ENCODE results near the gene AKAP11. TPM values are rescaled to one million over a fixed set of nuclear protein-coding genes. Genes with fewer than 3 reads are reported as not detected.

The AKAP11 gene
- total and polyA plus RNA-seq, 2 of the 8 experiments (the other 6 are each of a cell fraction or from before 2014, with no cell fraction given), result 4.5 to 21.9 TPM

DNA sequence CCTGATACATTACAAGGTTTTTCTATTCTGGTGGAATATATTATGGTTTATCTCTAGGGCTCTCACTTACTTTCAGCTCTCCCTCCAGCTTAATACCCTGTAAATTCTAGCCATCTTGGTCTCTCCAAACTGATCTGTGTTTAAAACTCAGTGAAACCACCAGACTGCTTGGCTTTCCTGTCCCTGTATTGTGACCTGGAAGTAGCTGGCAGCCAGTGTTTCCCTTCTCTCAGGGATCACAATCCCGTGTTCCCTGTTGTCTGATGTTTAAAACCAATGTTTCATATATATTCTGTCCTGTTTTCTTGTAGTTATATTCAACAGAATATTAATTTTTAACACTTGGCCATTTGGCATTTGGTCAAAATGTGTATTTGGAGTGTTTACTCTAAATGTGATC, 8.0 kb downstream of the AKAP11 start:
- no peak overlapping the region for H3K18ac ChIP-seq (ENCODE audit: extremely low read depth, low read length)
- peaks cover 6% of the 10 kb centered on the region; the same call in 1 of the 2 replicates for H3K79me1 ChIP-seq (ENCODE audit: low read depth, low read length)
- peaks cover 0 to 18% (median 10%) of the 10 kb centered on the region in 4 experiments; a peak in 4 of 7 replicates for H3K4me1 ChIP-seq (replicated peaks in 1 of 4; ENCODE audit: control insufficient read depth in 3 of 4, insufficient read depth in 4 of 4, low read length in 3 of 4)
- no peaks in the 10 kb centered on the region for H3K23me2 ChIP-seq (ENCODE audit: low read depth, low read length)
- H3K9ac ChIP-seq (replicated peaks in 1 of 4; ENCODE audit: extremely low read depth in 1 of 4, low read depth in 3 of 4, low read length in 3 of 4), result no peak overlapping the region
- H3K79me2 ChIP-seq (ENCODE audit: control insufficient read depth in 1 of 2, insufficient read depth in 2 of 2, low read length in 2 of 2), result peaks cover 2 to 96% of the 10 kb centered on the region in 2 experiments; a peak in 3 of 4 replicates
- no peak overlapping the region for H2BK20ac ChIP-seq (ENCODE audit: low read length)
- ChIA-PET POLR2A (ENCODE audit: partially characterized antibody) (interaction anchor here (1.3 kb wide), 1 partner anchor 8 kb away, joined by 8 read pairs; the partner anchor contains the start of gene AKAP11), CTCF (ENCODE audit: partially characterized antibody) (no interaction called here)
- WGBS, 2 experiments (ENCODE audit: extremely low coverage in 1 of 2, insufficient coverage in 1 of 2, insufficient read length in 1 of 2, insufficient replicate concordance in 2 of 2, low coverage in 1 of 2, low lambda C conversion rate in 2 of 2, missing lambda C conversion rate in 1 of 2), result 90% methylated on average over 1 of the region's 1 CpG; no CpG with 5 or more reads in 1 of the 2 experiments
- no peak overlapping the region for H2AK5ac ChIP-seq (ENCODE audit: low read depth, low read length)
- no peak overlapping the region for H2AFZ ChIP-seq (ENCODE audit: low read length)
- H3K14ac ChIP-seq (ENCODE audit: insufficient read length), result no peak overlapping the region
- H4K8ac ChIP-seq (ENCODE audit: extremely low read depth, insufficient read depth, low read length), result no peak overlapping the region
- H3K36me3 ChIP-seq (ENCODE audit: control insufficient read depth in 2 of 4, insufficient read depth in 4 of 4, low read length in 3 of 4), result no peaks in the 10 kb centered on the region
- H4K91ac ChIP-seq (replicated peaks; ENCODE audit: insufficient read length, low read length), result no peak overlapping the region
- H2BK5ac ChIP-seq (ENCODE audit: low read depth, low read length), result no peak overlapping the region
- no peak overlapping the region for H3K4me2 ChIP-seq (ENCODE audit: insufficient read depth in 1 of 2, low read depth in 2 of 2, low read length in 2 of 2)
- no peaks in the 10 kb centered on the region for H3K27me3 ChIP-seq (replicated peaks in 1 of 4; ENCODE audit: control insufficient read depth in 3 of 4, extremely low read depth in 1 of 4, insufficient read depth in 3 of 4, low read length in 3 of 4)
- H2BK120ac ChIP-seq (replicated peaks; ENCODE audit: low read depth, low read length), result no peak overlapping the region
- H3K9me3 ChIP-seq (ENCODE audit: insufficient read depth in 2 of 2, low read depth in 1 of 2, low read length in 1 of 2), result no peaks in the 10 kb centered on the region
- no peak overlapping the region for H2BK15ac ChIP-seq (ENCODE audit: low read length)
- no peak overlapping the region for H3K56ac ChIP-seq (replicated peaks; ENCODE audit: insufficient read length, low read depth, low read length)
- H3K23ac ChIP-seq (ENCODE audit: insufficient read length), result no peak overlapping the region
- H4K20me1 ChIP-seq (replicated peaks in 1 of 2; ENCODE audit: control insufficient read depth in 1 of 2, insufficient read depth in 2 of 2, low read length in 2 of 2), result no peaks in the 10 kb centered on the region
- H3K4me3 ChIP-seq (ENCODE audit: extremely low read depth in 1 of 4, insufficient read depth in 2 of 4, low read depth in 3 of 4, low read length in 4 of 4), result no peak overlapping the region
- H2BK12ac ChIP-seq (ENCODE audit: low read depth, low read length), result no peak overlapping the region
- FAIRE-seq (no peak), DNase-seq (ENCODE audit: low read depth in 1 of 2, low spot score in 2 of 2) (no peak)
- H3K4ac ChIP-seq (replicated peaks; ENCODE audit: insufficient read length, low read depth, low read length), result no peak overlapping the region
- H3K27ac ChIP-seq (ENCODE audit: low read depth, low read length), result no peak overlapping the region
- H4K5ac ChIP-seq (ENCODE audit: insufficient read length, low read depth, low read length), result no peak overlapping the region
- TF ChIP-seq, protein P1, sequence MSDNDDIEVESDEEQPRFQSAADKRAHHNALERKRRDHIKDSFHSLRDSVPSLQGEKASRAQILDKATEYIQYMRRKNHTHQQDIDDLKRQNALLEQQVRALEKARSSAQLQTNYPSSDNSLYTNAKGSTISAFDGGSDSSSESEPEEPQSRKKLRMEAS (IDR thresholded peaks at IDR 0.05), result no peak
- TF ChIP-seq ATF2 (IDR thresholded peaks at IDR 0.05; ENCODE audit: low read length) (no peak), NANOG (IDR thresholded peaks at IDR 0.05; ENCODE audit: insufficient read depth, low read depth, low read length, poor library complexity, severe bottlenecking) (no peak), KDM4A (IDR thresholded peaks at IDR 0.05; ENCODE audit: low read depth, low read length, severe bottlenecking) (no peak), HDAC2 (IDR thresholded peaks at IDR 0.05; ENCODE audit: borderline replicate concordance in 1 of 2, low read depth in 2 of 2, low read length in 2 of 2) (no peak), GTF2F1 (IDR thresholded peaks at IDR 0.05; ENCODE audit: borderline replicate concordance, low read depth, low read length) (no peak), POLR2AphosphoS5 (IDR thresholded peaks at IDR 0.05; ENCODE audit: low read depth, low read length) (no peak), MAFK (IDR thresholded peaks at IDR 0.05; ENCODE audit: low read depth, low read length) (no peak), ASH2L (IDR thresholded peaks at IDR 0.05; ENCODE audit: low read length) (no peak), E2F6 (IDR thresholded peaks at IDR 0.05) (no peak), SUZ12 (IDR thresholded peaks at IDR 0.05; ENCODE audit: low read length) (no peak)
